Neural crest cell (in vitro differentiated cells): ENCODE measurements around the gene MRAP2. TPM values are rescaled to one million over a fixed set of nuclear protein-coding genes. Genes with fewer than 3 reads are reported as not detected.

Source experiments
- DNase-seq: peaks from one replicate; pipeline ENCODE4 v3.0.0; 2021; ENCODE audit warnings: low read depth, mixed read lengths, low spot score
- H3K27ac Mint-ChIP-seq: one replicate; pipeline ENCODE4 v1.8.0; 2021; ENCODE audit warnings: mild to moderate bottlenecking, mixed read lengths; ENCODE audit not compliant: unreplicated experiment
- H3K27me3 Mint-ChIP-seq: 2 replicates; pipeline ENCODE4 v1.8.0; 2021; ENCODE audit warnings: low read depth, mild to moderate bottlenecking, mixed read lengths
- H3K36me3 Mint-ChIP-seq: 2 replicates; pipeline ENCODE4 v1.8.0; 2021; ENCODE audit warnings: low read depth, mild to moderate bottlenecking, mixed read lengths
- H3K4me1 Mint-ChIP-seq: 2 replicates; pipeline ENCODE4 v1.8.0; 2021; ENCODE audit warnings: mixed read lengths
- H3K4me3 Mint-ChIP-seq: one replicate; pipeline ENCODE4 v1.8.0; 2021; ENCODE audit warnings: mild to moderate bottlenecking, mixed read lengths
- H3K9me3 Mint-ChIP-seq: 2 replicates; pipeline ENCODE4 v1.8.0; 2021; ENCODE audit warnings: mixed read lengths
- total RNA-seq: library from RNA; stranded (reverse); gene quantifications from 2 replicates; pipeline ENCODE4 v1.2.1, GENCODE V29; 2021
- TF ChIP-seq, protein P1 (sequence below): fragments of 200-600 bp; sonication (generic); conservative IDR thresholded peaks from 2 replicates; pipeline ENCODE4 v1.5.0; 2021; ENCODE audit warnings: antibody characterized with exemption, mild to moderate bottlenecking

Gene MRAP2
- total RNA-seq, 1 donor from 2014 or later = 1.4 TPM

DNA sequence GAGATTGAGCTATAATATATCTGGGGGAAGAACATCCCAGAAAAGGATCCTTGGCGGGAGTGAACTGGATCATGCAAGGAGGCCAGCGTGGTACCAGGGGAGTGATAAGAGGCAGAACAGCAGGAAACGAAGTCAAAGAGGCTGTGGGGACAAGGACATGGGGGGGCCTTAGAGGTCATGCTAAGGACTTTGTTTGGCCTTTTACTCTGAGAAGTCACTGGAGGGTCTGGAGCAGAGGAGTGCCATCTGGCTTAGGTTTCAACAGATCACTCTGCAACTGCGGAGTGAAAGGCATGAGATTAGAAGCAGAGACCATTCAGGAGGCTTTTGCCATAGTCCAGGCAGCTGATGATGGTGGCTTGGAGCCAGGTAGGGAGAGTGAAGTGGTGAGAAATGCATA is 24.3 kb downstream of the MRAP2 start:
- H3K4me1 Mint-ChIP-seq = peaks cover 4% of the 10 kb centered on the region
- TF ChIP-seq, protein P1, sequence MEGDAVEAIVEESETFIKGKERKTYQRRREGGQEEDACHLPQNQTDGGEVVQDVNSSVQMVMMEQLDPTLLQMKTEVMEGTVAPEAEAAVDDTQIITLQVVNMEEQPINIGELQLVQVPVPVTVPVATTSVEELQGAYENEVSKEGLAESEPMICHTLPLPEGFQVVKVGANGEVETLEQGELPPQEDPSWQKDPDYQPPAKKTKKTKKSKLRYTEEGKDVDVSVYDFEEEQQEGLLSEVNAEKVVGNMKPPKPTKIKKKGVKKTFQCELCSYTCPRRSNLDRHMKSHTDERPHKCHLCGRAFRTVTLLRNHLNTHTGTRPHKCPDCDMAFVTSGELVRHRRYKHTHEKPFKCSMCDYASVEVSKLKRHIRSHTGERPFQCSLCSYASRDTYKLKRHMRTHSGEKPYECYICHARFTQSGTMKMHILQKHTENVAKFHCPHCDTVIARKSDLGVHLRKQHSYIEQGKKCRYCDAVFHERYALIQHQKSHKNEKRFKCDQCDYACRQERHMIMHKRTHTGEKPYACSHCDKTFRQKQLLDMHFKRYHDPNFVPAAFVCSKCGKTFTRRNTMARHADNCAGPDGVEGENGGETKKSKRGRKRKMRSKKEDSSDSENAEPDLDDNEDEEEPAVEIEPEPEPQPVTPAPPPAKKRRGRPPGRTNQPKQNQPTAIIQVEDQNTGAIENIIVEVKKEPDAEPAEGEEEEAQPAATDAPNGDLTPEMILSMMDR = no peak
- H3K36me3 Mint-ChIP-seq = no peaks in the 10 kb centered on the region
- H3K4me3 Mint-ChIP-seq = no peak overlapping the region
- no peaks in the 10 kb centered on the region for H3K9me3 Mint-ChIP-seq
- no peak for DNase-seq
- H3K27me3 Mint-ChIP-seq = no peaks in the 10 kb centered on the region
- H3K27ac Mint-ChIP-seq = no peak overlapping the region

DNA sequence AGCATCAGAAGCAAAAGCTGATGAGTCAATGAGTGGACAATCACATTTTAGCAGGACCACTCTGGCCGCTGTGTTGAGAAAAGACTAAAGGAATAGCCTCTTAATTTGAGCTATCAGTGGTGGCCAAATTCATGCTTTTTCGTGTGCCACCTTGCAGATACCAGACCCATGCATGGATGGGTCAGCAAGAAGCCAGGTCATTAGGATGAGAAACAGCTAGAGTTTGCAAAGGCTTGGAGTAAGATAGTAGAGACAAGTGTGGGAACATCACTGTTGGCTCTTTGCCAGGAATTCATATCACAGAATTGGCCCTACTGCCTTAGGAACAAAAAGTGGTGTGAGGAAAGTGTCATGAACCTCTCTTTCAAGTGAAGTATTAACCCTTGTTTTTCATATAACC is 25.5 kb downstream of the MRAP2 start:
- no peak for DNase-seq
- H3K27me3 Mint-ChIP-seq = no peaks in the 10 kb centered on the region
- H3K4me1 Mint-ChIP-seq = no peaks in the 10 kb centered on the region
- H3K9me3 Mint-ChIP-seq = no peaks in the 10 kb centered on the region
- H3K36me3 Mint-ChIP-seq = no peaks in the 10 kb centered on the region
- H3K4me3 Mint-ChIP-seq = no peak overlapping the region
- TF ChIP-seq, protein P1 = no peak
- no peak overlapping the region for H3K27ac Mint-ChIP-seq

DNA sequence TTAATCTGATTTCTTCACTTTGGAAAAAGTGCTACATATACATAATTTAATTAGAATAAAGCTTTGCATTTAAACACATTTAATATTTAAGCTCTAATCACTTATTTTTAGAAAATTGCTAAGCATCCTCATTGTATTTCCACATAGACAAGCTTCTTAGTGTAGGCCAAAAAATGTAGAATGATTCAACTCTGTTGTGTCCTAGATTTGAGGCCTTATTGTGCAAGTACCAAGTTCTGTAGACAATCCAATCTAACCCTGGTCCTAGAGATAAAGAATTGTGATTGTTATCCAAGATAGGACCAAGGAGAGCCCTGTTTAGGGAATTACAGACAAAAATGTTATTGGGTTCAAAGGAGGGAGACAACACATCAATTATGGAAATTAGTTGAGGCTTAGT is 27.6 kb downstream of the MRAP2 start:
- no peak overlapping the region for H3K27ac Mint-ChIP-seq
- peaks cover 6% of the 10 kb centered on the region for H3K9me3 Mint-ChIP-seq
- no peaks in the 10 kb centered on the region for H3K36me3 Mint-ChIP-seq
- peaks cover 10% of the 10 kb centered on the region for H3K4me1 Mint-ChIP-seq
- no peak for DNase-seq
- no peaks in the 10 kb centered on the region for H3K27me3 Mint-ChIP-seq
- TF ChIP-seq, protein P1 = no peak
- no peak overlapping the region for H3K4me3 Mint-ChIP-seq

DNA sequence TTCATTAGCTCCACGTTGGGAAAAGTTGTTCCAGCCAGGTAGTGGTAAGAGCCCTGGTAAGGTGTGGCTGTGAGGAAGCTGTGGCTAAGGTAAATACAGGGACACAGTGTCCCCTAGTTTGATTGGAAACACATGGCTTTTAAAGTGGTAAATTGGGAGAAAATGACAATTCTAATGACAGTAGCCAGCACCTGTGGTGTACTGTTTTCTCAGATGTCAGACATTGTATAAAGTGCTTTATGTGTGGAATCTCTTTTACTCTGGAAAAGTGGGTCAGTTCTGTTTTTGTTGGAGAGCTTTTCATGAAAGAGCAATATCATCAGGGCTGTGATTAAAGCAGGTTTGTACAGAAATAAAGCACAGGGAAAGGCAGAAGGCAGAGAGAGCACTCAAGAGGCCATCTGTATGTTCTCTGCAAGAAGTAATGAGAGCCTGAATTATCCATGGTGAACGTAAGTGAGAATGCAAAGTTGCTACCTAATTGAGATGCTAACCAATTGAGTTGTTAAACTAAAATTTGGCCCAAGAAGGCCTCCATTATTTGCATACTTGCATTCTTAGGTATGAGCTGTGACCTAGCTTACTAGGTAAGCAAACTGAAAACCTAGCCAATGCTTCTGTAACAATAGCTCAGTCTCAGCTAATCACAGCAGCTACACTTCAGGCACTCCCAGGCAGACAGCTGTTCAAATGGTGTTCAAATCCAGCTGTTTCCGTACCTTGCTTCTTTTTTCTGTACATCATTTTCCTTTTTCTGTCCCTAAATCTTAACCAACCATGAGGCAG is 28.2 kb downstream of the MRAP2 start:
- no peak for DNase-seq
- Mint-ChIP-seq H3K4me1 (peaks cover 13% of the 10 kb centered on the region), H3K36me3 (no peaks in the 10 kb centered on the region), H3K4me3 (no peak overlapping the region), H3K9me3 (peaks cover 10% of the 10 kb centered on the region), H3K27ac (no peak overlapping the region), H3K27me3 (no peaks in the 10 kb centered on the region)
- TF ChIP-seq, protein P1 = no peak

DNA sequence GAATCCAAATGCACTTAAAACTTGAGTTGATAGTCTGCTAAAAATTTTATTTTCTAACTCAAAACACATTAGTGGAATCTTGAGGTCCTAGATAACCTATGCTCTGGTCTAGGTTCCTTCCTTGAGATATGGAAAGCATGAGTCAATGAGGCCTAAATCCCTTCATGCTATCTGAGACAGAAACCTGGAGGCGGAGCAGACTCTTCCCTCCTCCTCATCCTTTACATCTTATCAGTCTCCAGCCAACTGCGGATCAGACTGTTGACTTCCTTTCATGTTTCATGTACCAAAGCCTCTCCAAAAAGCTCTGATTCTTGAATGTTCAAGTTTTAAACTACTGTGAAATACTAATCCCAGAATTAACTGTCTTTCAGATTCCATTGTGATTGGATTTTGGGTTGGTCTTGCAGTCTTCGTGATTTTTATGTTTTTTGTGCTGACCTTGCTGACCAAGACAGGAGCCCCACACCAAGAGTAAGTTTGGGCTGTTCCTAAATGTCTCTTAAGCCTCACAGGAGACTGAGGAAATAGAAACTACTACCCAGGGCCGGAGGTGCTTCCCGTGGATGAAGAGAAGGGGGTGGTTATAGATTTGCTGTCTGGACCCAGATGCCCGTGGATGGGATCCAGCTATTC is 29.1 kb downstream of the MRAP2 start:
- H3K27ac Mint-ChIP-seq = no peak overlapping the region
- peaks cover 18% of the 10 kb centered on the region for H3K9me3 Mint-ChIP-seq
- H3K4me1 Mint-ChIP-seq = peaks cover 17% of the 10 kb centered on the region
- TF ChIP-seq, protein P1 = no peak
- H3K36me3 Mint-ChIP-seq = no peaks in the 10 kb centered on the region
- no peak overlapping the region for H3K4me3 Mint-ChIP-seq
- H3K27me3 Mint-ChIP-seq = no peaks in the 10 kb centered on the region
- DNase-seq = no peak
